NOMO-1 treated with dmso at 0.1 percent for 144 hours (cell line): Measurements from ENCODE around the gene FRS3.
A peak's percentile ranks its signal among the peaks of the same experiment; 100 is the strongest.

Experiments
- DNase-seq: peaks from one replicate; lab custom pipeline; 2025; ENCODE audit not compliant: unreplicated experiment; lab: John Stamatoyannopoulos, UW

Gene FRS3

DNA sequence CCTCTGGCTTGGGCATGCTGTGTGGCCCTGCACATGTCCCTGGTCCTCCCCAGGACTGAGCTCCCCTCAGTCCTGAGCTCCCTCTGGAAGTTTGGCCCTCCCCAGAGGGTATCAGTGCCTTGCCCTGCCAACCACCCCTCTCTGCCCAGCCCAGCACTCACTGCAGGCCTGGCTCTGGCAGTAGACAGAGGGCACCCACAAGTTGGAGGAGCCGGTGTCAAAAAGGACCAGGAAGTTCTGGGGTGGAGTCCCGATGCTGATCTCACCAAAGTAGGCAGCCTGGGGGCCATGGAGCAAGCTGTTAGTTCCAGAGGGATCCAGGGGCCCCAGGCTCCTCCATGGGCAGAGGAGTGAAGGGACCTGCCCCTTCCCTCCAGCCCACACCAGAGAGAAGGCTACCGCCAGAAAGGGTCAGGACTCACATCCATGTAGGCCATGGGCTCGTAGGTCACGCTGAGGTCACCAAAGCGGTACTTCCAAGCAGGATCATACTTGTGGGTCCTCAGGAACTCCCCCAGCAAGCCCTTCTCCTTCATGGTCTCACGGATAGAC is 35.4 kb downstream of the FRS3 start:
- no peak for DNase-seq

DNA sequence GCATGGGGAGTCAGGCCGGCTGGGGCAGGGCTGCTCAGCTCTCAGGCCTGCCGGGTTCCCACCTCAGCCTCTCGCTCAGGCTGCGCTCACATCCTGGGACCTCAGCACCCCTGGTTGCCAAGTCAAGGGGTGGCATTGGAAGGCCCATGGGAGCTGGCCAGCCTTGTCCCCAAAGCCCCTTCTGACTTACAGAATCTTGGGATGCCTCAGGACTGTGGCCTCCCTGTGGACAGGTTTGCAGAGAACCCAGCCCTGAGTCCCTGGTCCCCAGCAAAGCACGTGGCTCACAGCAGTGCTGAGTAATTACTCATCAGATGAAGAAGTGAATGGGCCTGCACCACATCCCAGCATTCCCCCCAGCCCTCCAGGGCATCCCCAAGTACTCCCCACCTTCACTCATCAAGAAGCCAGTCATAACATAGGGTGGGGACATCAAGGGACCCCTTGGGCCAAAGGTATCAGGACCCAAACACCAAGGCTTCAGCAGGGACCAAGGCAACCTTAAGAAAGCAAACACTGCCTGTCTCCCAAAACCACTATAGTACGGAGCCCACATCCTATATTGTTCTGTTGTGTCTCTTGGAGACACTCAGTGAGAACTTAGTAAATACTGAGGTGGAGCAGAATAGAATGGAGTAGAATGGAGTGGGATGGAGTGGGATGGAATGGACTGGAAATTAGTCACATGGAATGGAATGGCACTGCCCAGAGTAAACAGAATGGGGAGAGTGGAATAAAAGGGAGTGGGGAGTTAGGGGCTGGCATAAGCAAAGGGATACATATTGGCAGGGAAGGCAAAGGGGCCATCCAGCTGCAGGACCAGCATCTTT is 36.1 kb downstream of the FRS3 start:
- DNase-seq: no peak

- no peak for DNase-seq
Observed at GRCh38 chr6:41741625-41742490, 37.8 kb downstream of the FRS3 start.

DNA sequence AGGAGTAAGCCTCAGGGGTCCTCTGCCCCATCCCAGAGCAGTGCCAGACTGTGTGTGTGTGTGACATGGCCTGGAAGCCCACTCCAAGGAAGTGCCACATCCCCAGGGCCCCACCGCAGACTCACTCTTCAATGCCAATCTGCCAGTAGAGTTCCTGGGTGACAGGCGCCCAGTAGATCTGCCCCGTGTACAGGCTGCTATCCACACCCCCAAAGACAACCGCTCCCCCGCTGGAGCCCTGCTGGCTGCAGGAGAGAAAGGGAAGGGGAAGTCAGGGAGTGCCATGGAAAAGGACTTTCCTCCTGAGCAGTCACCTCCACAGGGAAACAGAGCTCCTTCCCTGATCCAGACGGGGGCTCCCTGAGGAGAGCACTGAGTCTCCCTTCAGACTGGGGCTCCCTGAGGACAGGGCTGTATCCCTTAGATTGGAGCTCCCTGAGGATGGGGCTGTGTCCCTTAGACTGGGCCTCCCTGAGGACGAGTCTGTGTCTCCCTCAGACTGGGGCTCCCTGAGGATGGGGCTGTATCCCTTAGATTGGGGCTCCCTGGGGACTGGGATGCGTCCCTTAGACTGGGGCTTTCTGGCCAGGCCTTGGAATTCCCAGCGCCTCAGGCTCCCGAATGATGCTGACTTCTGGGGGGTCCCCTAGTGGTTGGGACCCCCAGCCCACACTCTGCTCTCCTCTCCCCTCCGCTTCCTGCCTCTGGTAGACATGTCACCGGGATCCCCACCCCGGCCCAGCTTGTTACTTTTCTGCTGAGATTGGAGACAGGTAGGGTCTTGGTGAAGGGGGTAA is 39.1 kb downstream of the FRS3 start:
- no peak for DNase-seq

DNA sequence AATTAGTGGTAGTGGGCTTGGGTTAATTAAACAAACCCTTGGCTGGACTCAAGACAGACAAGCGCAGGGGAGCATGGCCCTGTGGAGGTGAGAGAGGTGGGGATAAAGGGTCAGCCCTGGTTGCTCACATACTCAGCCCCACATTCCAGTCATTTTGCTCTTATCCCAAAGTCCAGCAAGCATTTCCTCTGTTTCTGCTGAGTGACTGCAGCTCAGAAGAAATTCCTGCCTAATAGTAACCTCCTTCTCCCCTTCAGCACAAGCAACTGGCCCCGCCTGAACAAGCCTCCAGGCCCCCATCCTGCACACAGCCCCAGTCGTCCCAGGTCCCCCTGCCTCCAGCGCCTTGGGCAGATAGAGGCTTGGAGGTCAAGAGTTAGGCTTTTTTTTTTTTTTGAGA is 40.7 kb downstream of the FRS3 start:
- DNase-seq: no peak

- no peak for DNase-seq
Observed at GRCh38 chr6:41737591-41738130, 42.0 kb downstream of the FRS3 start.

- no peak for DNase-seq
Observed at GRCh38 chr6:41736800-41737555, 42.7 kb downstream of the FRS3 start.

DNA sequence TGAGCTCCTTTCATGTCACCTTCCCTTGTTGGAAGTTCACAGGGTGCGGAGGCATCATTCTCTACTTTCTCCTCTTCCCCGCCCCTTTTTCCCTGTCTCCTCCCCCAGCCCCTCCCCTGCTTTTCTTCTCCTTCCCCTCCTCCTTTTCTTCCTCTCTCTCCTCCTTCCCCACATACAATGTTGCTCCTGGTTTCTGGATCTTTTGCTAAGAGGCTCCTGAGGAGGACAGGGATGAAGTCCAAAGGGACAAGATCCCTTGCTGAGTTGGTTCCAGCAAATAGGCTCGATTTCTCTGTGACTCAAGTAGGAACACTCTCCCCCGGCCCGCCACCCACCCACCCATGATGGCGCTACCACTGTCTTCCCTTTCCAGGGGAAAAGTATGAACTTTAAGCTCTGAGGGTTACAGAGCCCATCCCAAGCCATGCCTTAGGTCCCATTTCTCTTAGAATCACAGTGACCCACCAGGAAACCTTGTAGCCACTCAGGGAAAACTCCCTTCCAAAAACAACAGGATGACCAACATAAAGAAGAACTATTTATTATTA is 43.4 kb downstream of the FRS3 start:
- no peak for DNase-seq

- peak; percentile 89 for DNase-seq
Observed at GRCh38 chr6:41735427-41736185, 44.1 kb downstream of the FRS3 start, which contains the start of gene TFEB. TSS of gene TFEB (minus strand) at chr6:41735608. CDS start at chr6:41691213, 44,395 bp downstream.

DNA sequence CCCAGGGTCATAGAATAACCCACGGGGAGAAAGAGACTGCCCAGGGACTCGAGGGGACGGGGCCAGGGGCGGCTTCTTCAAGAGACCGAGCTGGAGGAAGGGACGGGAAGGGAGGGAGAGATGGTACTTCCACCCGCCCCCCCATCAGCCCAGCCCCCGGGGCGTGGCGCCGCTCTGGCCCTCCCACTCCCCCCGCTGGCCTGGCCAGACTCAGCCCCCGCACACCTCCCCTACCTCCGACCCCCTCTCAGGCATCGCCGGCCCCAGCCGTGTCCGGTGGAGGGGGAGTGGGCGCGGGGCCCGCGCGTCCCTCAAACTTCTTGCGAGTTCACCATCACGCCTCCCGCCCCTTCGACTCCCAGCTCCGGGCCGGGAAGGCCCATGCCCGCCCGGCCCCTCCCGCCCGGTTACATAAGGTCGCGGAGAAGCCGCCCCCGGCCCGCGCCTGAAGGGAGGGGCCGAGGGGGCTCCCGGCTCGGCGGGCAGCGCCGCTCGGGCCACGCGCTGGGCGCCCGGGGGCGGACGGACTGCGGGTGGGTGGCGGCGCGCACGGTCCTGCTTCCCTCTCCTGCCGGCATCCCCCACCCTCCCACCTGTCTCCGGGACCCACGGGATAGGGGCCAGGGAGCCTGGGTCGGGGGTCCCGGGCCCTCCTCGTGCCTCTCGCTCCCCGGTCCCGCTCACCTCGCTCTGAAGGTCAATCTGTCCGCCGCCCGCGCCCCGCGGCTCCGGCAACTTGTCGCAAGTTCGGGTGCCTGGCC is 44.9 kb downstream of the FRS3 start:
- peak; percentile 38 for DNase-seq

DNA sequence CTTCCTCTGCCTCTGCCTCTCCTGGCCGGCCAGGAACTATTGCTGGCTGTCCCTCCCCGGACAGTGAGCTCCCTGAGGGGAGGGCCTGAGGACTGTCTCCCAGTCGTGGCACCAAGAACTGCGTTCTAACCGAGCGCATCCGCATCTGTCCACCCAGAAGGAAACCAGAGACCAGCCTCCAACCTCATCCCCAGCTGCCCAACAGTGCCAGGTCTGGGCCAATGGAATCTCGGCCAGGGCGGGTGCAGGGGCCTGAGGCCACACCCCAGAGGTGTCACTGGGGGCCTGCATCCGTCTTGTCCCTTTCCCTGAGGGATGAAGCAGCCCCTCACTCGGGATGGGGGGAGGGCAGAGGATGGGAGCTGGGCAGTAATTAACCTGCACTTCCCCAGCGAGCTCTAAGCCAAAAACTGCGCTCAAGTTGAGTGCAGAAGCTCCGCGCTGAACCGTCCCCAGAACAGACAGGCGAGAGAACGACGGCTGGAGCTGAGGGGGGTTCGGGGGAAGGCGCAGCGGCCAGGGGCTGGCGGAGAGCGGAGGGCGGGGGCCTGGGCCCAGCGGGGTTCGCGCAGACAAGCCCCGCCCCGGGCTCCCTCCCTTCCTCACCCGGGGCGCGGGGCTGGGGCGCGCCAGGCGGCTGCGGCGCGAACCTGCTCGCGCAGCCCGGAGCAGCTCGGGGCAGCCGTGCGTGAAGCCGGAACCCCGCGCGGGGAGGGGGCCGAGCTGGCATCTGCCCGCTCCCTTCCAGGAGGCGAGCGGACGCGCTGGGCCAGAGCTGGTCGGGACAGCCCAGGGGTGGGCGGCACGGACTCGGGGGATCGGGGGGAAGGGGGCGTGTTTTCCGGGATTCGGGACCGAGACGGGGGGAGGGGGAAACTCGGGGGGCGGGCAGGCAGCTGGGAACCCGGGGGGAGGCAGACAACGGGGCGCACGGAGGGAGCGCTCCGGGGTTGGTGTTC is 45.7 kb downstream of the FRS3 start:
- peak; percentile 67 for DNase-seq

DNA sequence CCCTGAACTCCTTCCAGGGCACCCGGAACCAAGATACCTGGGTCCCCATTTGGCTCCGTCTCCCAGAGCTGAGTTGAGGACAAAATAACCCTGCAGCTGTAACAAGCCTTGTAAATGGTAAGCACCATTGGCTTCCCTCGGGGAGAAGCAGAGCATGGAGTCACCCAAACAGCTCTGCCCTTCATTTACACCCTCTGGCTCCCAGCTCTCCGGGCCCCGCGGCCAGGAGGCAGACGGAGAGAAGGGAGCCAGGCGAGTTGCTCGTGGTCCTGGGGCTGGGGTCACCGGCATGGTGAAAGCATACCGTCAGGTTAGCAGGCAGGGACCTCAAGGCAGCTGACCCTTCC is 46.4 kb downstream of the FRS3 start:
- DNase-seq: no peak

DNA sequence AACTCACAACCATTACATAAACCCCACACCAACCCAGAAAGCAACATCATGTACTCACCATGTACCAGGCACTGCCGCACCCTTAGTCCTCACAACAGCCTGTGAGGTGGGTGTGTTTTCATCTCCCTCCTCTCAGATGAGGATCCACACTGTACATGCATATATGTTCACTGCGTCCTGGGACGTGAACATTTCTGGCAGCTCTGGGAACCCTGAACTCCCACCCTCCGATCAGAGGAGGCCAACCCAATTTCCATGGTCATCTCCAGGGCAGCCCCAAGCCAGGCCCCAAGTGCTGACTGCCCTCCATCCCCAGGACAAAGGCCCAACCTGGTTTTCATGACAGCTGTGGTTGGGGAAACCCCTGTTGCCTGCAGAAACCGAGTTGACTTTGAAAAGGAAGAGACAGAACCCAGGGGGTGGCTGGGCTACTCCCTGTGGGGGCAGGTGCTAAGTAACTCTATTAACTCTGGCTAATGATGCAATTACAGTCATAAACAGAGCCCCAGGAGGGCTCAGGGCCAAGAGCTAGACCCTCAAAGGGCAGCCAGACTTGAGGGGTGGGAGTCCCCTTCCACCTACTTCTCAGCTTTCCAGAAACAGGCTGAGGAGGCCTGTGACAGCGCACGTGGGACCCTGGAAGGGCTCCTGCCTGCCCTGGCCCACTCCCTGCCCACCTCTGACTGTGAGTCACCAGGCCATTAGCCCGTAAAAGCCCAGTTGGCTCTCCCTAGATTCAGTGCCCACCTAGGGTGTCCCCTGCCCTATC is 46.9 kb downstream of the FRS3 start:
- DNase-seq: no peak

GRCh38 chr6:41732149-41732548 is 47.6 kb downstream of the FRS3 start:
- no peak for DNase-seq

- DNase-seq: no peak
Observed at GRCh38 chr6:41731561-41732086, 48.1 kb downstream of the FRS3 start.
